Measurements from ENCODE around the gene KRT6B. TPM values are rescaled to one million over a fixed set of nuclear protein-coding genes. Genes with fewer than 3 reads are reported as not detected.
"Not testable (repeated sequence)": the region's sequence is repeated elsewhere in the genome, so short reads cannot be mapped to it uniquely, and the experiment has no call there.

KRT6B gene
- total RNA-seq, 4 donors from 2014 or later, result not detected

GRCh38 chr12:52411815-52412214 lies 40.1 kb downstream of the KRT6B start:
- no peak for TF ChIP-seq POLR2A (IDR thresholded peaks at IDR 0.05)
- TF ChIP-seq, protein P1, sequence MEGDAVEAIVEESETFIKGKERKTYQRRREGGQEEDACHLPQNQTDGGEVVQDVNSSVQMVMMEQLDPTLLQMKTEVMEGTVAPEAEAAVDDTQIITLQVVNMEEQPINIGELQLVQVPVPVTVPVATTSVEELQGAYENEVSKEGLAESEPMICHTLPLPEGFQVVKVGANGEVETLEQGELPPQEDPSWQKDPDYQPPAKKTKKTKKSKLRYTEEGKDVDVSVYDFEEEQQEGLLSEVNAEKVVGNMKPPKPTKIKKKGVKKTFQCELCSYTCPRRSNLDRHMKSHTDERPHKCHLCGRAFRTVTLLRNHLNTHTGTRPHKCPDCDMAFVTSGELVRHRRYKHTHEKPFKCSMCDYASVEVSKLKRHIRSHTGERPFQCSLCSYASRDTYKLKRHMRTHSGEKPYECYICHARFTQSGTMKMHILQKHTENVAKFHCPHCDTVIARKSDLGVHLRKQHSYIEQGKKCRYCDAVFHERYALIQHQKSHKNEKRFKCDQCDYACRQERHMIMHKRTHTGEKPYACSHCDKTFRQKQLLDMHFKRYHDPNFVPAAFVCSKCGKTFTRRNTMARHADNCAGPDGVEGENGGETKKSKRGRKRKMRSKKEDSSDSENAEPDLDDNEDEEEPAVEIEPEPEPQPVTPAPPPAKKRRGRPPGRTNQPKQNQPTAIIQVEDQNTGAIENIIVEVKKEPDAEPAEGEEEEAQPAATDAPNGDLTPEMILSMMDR (IDR thresholded peaks at IDR 0.05), result no peak
- Histone ChIP-seq H3K9me3 (no peaks in the 10 kb centered on the region), H3K4me3 (no peak overlapping the region), H3K27ac (no peak overlapping the region), H3K4me1 (peaks cover 0 to 4% (median 0%) of the 10 kb centered on the region in 4 donors), H3K27me3 (no peaks in the 10 kb centered on the region), H3K36me3 (no peaks in the 10 kb centered on the region)
- DNase-seq, result no peak

GRCh38 chr12:52410589-52411248 lies 41.2 kb downstream of the KRT6B start:
- H3K27me3 ChIP-seq, H3K36me3 ChIP-seq, H3K4me3 ChIP-seq, DNase-seq, H3K4me1 ChIP-seq, H3K9me3 ChIP-seq, H3K27ac ChIP-seq: not testable (repeated sequence)

DNA sequence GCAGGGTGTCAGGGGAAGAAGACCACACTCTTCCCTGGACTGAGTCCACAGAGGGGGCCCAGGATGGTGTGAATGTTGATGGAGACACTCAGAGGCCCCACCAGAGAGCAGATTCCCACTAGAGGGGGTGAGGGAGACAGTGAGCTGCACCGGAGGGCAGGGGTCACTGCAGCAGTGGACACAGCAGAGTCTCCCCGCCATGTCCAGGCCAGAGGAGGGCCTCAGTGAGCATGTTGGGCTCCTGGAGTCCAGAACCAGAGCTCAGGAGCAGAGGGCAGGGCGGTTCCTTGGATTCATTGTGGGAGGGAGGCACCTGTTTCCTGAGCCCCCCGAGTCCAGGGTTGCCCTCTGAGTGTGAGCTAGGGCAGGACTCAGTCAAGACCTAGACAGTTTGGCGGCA lies 44.0 kb downstream of the KRT6B start:
- Histone ChIP-seq H3K27ac (no peak overlapping the region), H3K4me1 (no peaks in the 10 kb centered on the region), H3K27me3 (no peaks in the 10 kb centered on the region), H3K9me3 (no peaks in the 10 kb centered on the region), H3K36me3 (no peaks in the 10 kb centered on the region), H3K4me3 (no peak overlapping the region)
- TF ChIP-seq POLR2A (IDR thresholded peaks at IDR 0.05), result no peak
- DNase-seq, result no peak

DNA sequence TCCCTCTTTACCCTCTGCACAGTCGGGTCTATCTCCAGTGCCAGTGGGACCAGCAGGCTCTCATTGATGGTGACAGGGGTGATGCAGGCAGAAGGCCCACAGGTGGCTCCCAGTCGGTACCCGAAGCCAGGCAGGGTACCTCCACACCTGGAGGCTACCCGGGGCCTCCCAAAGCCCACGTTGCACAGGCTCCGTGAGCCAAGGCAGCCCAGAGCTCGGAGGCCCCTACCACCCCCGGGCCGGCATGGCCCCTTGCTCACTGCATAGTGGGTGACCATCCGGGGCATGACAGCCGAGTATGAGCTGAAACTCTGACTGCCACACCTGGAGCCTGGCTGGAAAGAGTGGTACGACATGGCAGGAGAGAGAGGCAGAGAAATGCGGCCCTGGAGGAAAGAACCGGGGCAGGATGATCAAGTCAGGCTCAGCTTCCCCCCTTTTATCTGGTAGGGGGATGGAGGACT lies 46.0 kb downstream of the KRT6B start, which contains the start of gene KRT82:
Gene KRT82 (minus strand): TSS at position 414 of the 464 bp plus-strand sequence. CDS start 58 bp downstream, at position 356.
- Histone ChIP-seq H3K4me1 (no peaks in the 10 kb centered on the region), H3K27ac (no peak within 1 kb of the TSS), H3K27me3 (no peaks in the 10 kb centered on the region), H3K36me3 (no peaks in the 10 kb centered on the region), H3K4me3 (no peak within 1 kb of the TSS), H3K9me3 (no peaks in the 10 kb centered on the region)
- no peak for DNase-seq
- TF ChIP-seq POLR2A (IDR thresholded peaks at IDR 0.05), result no peak
- TF ChIP-seq, protein P1 (IDR thresholded peaks at IDR 0.05), result no peak

GRCh38 chr12:52404951-52405350 lies 47.0 kb downstream of the KRT6B start:
- no peak overlapping the region for H3K4me3 ChIP-seq
- TF ChIP-seq, protein P1 (IDR thresholded peaks at IDR 0.05), result no peak
- TF ChIP-seq POLR2A (IDR thresholded peaks at IDR 0.05), result no peak
- H3K9me3 ChIP-seq, result no peaks in the 10 kb centered on the region
- no peaks in the 10 kb centered on the region for H3K27me3 ChIP-seq
- DNase-seq, result peak in 1 of 3 donors; percentile 16
- no peak overlapping the region for H3K27ac ChIP-seq
- H3K4me1 ChIP-seq, result no peaks in the 10 kb centered on the region
- H3K36me3 ChIP-seq, result no peaks in the 10 kb centered on the region

DNA sequence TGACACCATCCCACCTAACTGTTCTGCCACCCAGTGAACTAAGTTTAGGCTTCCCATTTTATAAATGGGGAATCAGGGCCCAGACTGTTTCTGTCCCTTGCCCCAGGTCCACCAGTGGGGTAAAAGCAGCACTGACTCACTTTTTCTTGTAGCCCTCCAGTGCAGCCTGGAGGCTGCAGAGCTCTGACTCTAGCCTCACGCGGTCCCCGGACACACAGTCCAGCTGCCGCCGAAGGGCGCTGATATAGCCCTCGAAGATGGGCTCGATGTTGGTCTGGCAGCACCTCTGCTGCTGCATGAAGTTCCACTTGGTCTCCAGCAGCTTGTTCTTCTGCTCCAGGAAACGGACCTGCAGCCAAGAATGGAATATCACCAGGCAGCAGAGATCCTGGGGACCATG lies 48.4 kb downstream of the KRT6B start:
- Histone ChIP-seq H3K9me3 (no peaks in the 10 kb centered on the region), H3K27me3 (no peaks in the 10 kb centered on the region), H3K36me3 (no peaks in the 10 kb centered on the region), H3K4me1 (no peaks in the 10 kb centered on the region), H3K4me3 (no peak overlapping the region), H3K27ac (no peak overlapping the region)
- TF ChIP-seq, protein P1 (IDR thresholded peaks at IDR 0.05), result no peak
- no peak for TF ChIP-seq POLR2A (IDR thresholded peaks at IDR 0.05)
- peak in 1 of 3 donors; percentile 15 for DNase-seq

Measured in Peyer's patch (tissue), 4 donors.